NCI-H187 treated with DMSO at 0.1 percent for 48 hours (cell line): ENCODE data around the gene PGAP1.
A peak's percentile ranks its signal among the peaks of the same experiment; 100 is the strongest.
"Not testable (repeated sequence)": the region's sequence is repeated elsewhere in the genome, so short reads cannot be mapped to it uniquely, and the experiment has no call there.

Source experiments
- DNase-seq: peaks from one replicate; lab custom pipeline; 2025; lab: John Stamatoyannopoulos, UW

Gene PGAP1

GRCh38 chr2:196949116-196949515 lies 22.6 kb upstream of the PGAP1 start:
- no peak for DNase-seq

GRCh38 chr2:196944570-196944969 lies 18.1 kb upstream of the PGAP1 start:
- no peak for DNase-seq

GRCh38 chr2:196941398-196942078 lies 15.0 kb upstream of the PGAP1 start:
- DNase-seq, result no peak

DNA sequence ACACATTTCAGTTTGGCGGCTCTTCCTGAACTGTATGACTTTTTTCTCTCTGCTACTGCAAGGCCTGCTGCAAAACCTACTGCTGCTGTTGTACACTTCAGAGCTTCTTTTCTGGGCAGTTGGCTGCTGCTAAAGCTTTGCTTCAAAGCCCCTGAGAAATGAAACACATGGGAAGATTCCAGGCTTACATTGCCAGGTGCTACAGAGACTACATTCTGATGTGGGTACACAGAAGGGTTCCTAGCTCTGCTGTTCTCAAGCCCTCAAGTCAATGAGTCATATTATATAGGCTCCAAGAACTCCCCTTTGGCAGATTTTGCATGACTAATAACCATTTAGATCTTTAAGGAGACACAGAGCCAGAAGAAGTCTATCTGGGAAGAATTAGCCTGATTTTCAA lies 12.9 kb upstream of the PGAP1 start:
- no peak for DNase-seq

DNA sequence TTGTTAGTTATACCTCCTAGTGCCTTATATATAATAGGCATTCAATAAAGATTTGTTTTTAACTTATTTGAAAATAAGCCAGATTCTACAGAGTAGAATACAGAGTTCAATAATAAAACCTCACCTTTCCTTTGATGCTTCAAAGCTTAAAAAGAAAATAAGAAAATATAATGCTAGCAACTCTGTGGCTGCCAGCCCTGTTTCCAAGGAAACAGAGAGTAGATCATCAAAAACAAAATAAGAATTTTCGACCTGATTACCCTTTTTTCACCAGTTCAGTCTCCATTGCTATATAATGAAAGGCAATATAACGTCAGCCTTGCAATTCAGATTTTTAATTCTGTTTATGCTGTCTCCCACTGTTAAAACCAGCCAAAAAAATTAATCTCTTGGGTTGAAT lies 8.9 kb upstream of the PGAP1 start:
- DNase-seq, result no peak

- no peak for DNase-seq
Observed at GRCh38 chr2:196934672-196935071, 8.2 kb upstream of the PGAP1 start.

- no peak for DNase-seq
Observed at GRCh38 chr2:196931555-196931954, 5.0 kb upstream of the PGAP1 start.

DNA sequence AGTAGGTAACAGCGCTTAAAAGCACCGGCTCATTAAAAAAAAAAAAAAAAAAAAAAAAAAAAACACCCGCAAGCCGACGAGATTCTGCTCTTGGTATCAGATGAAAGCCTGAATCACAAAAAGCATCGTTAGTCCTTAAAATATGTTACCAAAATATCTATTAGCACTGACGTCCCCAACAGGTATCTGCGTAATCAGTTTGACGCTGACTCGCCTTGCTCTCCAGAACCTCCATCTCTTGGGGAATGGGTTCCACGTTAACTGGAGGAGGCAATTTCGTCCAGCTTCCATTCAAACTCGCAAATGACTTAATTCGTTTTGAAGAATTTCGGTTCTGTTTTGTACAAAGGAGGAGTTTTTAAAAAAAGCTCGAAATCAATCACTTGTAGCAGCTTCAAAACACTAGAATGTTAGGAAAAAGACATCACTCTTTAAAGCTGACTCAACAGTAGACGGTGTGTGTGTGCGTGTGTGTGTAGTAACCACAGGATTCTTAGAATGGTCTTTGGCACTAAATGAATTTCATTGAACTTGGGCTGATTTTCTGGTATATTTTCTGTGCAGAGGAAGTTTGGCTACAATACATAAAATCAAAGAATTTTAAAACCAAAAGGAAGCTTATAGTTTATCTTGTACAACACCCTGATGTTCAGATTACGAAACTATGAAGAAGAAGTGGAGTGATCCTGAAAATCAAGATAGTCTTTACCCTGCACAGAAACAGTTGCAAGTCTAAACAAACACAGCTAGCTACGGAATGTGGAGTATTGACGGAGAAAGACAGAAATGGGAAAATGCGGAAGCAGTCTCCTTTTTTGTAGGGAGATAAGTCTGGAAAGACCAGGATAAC lies 1.1 kb upstream of the PGAP1 start:
- DNase-seq, result no peak

DNA sequence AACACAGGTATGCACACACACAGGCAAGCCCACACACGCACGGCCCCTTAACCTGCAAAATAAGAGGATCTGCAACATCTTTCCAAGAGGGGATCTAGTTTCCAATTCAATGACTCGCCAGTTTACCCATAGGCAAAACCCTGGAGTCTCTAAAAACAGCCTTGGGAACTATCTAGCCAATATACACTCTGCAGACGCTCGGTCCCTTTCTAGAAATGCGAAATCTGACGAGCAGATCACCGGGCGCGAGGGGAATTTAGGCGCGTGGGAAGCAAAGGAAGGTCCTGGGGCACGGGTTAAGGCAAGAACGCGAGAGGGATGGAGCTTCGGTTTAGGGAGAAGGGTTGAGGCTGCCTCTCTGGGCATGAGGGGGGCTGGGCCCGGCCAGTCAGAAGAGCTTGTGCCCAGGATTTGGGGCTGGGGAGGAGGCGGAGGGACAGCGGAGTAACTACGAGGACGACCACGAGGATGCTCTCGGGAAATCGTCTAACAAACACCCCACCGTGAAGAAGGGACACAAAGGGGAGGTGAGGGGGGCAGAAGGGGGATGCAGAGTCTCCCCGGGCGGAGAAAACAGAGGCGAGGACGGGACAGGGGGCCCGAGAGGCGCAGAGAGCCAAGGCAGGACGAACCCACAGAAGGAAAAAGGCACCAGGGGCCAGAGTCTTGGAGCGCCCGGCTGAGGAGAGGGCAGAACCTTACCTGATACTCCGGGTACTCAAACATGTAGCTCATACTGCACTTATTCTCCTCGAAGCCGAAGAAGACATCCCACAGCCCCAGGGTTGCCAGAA lies 542 bp downstream of the PGAP1 start:
- DNase-seq, result peak; percentile 41

DNA sequence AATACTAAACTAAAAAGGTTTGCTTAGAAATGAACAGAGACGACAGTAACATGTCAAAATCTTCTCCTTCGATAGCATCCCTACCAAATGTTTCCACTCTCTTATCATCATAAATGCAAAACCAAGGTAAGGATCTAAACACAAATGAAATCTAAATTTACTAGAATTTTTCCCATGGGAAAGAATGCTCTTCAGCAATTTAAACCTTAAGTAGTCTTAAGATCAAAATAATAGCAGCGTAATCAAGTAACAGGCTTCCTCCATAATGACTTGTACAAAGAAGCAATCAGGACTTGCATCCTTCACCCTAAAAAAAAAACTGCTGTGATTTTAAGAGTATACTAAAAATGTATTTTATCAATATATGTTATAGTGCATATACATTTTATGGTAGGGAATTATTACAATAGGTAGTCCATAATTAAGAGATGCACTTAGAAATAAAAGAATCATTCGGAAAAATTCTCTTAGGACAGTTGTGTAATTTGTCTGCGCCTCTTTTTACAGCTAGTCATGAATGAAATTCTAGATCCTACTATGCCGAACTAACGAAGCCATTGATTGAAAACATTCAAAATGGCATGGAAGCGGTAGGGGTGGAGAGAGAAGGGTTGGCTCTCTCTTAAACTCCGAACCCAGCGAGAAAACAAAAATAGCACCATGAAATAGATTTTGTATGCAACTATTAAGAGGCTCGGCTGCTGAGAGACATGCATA lies 1.3 kb downstream of the PGAP1 start:
- no peak for DNase-seq

DNA sequence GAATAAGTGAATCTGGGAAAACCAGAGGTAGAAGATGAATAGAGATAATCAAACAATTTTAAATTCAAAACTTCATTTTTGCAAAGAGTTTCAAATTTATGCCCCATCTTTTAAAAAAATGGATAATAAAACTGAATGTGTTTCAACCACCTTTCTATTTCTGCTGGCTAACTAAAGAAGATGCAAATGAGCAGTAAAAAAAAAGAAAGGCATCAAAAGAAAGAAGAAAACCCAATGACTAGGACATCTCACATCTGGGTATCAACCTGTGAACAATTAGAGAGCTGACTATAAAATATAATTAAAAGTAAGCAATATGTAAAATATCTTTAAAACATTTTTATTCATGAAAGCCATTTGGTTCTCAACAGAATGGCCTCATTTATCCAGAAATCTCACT lies 2.5 kb downstream of the PGAP1 start:
- no peak for DNase-seq

DNA sequence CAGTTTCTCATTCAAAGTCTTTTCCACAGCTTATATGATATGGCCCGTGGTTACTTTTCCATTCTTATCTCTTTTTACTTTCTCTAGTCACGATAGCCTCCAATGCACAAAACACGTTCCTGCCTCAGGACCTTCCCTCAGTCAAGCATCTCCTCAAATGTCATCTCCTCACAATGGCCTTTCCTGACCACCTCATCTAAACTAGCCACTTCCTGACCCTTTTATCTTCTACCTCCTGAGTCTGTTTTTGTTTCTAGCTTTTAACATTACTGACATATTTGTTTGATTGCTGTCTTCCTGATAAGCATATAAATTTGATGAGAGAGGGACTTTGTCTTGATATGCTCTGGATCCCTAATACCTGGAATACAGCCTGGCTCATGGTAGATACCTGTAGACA lies 7.6 kb downstream of the PGAP1 start:
- DNase-seq, result no peak

DNA sequence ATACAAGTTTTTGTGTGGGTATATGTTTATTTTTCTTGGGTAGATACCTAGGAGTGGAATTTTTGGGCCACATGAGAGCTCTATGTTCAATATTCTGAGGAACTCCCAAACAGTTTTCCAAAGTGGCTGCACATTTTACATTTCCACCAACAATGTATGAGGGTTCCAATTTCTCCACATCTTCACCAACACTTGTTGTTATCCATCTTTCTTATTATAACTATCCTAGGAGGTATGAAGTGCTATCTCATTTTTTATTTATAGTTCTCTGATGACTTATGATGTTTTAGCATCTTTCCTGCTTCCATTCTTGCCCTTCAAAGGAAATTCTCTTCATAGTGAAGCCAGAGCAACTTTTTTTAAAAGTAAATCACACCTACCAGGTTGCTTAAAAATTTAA lies 8.7 kb downstream of the PGAP1 start:
- no peak for DNase-seq

- no peak for DNase-seq
Observed at GRCh38 chr2:196915507-196916189, 10.9 kb downstream of the PGAP1 start.

DNA sequence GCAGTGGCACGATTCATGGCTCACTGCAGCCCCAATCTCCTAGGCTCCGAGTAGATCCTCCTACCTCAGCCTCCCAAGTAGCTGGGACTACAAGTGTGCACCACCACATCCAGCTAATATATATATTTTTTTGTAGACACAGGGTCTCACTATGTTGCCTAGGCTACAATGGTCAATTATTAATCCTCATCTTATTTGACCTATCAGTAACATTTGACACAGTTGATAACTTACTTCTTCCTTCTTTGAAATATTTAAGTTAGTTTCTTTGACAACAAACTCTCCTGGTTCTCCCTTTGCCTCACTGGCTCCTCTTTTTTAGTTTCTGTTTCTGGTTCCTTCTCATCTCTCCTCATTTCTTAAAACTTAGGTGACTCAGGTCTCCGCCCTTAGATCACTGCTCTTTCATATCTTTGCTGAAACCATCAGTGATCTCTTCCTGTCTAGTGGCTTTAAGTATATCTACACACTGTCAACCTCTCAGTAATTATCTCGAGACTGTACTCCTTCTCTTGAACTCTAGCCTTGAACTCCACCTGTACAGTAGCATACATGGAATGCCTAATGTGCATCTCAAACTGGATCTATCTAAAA lies 11.5 kb downstream of the PGAP1 start:
- no peak for DNase-seq

- no peak for DNase-seq
Observed at GRCh38 chr2:196913691-196914090, 12.8 kb downstream of the PGAP1 start.

- not testable (repeated sequence) for DNase-seq
Observed at GRCh38 chr2:196905365-196905764, 21.1 kb downstream of the PGAP1 start.

DNA sequence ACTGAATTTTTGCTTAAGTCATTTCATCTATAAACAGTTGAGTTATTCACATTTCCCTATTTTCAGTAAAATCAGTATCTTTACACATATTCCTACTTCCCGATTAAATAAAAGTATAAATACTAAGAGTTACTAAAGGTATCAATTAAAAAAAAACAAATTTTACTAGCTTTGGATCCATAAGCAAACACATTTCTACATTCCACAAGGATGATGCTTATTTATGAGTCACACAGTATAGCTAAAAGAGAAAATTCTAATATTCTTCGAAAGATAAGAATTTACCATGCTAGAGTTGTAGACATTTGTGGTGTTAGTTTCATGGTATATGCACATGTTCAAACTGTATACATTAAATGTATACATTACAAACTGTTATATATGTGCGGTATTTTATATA lies 23.7 kb downstream of the PGAP1 start:
- DNase-seq, result no peak

DNA sequence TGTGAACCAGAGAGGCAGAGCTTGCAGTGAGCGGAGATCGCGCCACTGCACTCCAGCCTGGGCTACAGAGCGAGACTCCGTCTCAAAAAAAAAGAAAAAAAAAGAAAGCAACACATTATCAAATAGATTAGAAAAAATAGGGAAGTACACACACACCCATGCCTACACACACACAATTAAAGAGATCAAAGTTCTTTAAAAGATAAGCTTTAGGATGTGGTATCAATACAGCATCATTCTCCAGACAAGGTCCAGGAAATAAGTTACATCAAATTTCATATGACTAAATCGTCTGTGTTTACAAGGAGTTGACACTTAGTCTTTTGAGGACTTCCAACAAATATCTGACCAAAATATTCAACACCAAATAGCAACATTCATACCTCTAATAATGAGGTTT lies 25.7 kb downstream of the PGAP1 start:
- DNase-seq, result no peak

DNA sequence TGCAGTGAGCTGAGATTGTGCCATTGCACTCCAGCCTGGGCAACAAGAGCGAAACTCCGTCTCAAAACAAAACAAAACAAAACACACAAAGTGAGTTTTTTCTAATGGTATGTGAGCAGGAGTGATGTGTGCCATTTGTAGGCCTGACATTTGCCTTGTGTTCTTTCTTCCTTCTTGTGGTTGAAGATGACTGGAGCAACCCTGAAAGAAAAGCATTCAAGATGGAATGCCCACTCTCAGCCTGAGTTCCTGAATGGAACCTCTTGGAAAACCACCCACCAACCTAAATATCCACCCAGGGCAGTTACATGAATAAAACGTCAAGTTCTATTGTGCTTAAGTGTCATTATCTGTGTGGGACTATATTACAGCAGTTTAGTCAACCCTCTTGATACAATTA lies 26.5 kb downstream of the PGAP1 start:
- DNase-seq, result no peak

DNA sequence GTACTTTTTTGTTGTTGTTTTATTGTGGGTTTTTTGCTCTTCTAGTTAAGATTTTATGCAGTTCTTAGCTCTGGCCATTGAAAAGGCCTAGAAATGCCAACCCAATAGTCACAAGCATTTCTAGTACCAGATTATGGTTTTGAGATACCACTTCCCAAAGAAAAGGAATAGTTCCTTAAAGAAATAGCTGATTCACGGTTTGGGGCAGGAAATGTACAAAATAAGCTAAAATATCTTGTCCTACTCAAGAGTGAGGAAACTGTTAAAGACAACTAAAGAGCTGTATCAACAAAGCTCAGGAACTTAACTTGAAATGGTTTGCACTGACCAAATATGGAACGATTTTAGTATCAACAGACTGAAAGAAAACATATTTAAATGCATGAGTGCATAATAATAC lies 35.4 kb downstream of the PGAP1 start:
- DNase-seq, result no peak
